Measurements from ENCODE around the gene PI4KB. TPM values are rescaled to one million over a fixed set of nuclear protein-coding genes. Genes with fewer than 3 reads are reported as not detected.

PI4KB gene
- total and polyA plus RNA-seq, 9 of the 15 experiments (the other 6 are each of a cell fraction or from before 2014, with no cell fraction given): 3.1 to 65.4 (median 45.1) TPM

- TF ChIP-seq HDAC3 (IDR thresholded peaks at IDR 0.05; ENCODE audit: borderline replicate concordance, partially characterized antibody) (no peak), SREBF2 (CRISPR knock-in tag; IDR thresholded peaks at IDR 0.05) (no peak), HDAC2 (IDR thresholded peaks at IDR 0.05) (no peak; the same call in 1 of the 2 replicates), MBD2 (IDR thresholded peaks at IDR 0.05; ENCODE audit: borderline replicate concordance, low read depth) (peak; percentile 99), HMG20A (CRISPR knock-in tag; conservative IDR thresholded peaks at IDR 0.05) (no peak), TEAD4 (IDR thresholded peaks at IDR 0.05; ENCODE audit: low read length) (no peak), TEAD4 (CRISPR knock-in tag; IDR thresholded peaks at IDR 0.05; ENCODE audit: borderline replicate concordance) (no peak), NFRKB (IDR thresholded peaks at IDR 0.05; ENCODE audit: low read depth) (peak; percentile 94), PCBP2 (IDR thresholded peaks at IDR 0.05; ENCODE audit: low read depth, low read length, poor library complexity, severe bottlenecking) (no peak), TCF3 (CRISPR knock-in tag; IDR thresholded peaks at IDR 0.05) (no peak), EP400 (IDR thresholded peaks at IDR 0.05) (peak; percentile 93), CCAR2 (IDR thresholded peaks at IDR 0.05; ENCODE audit: low read depth, low read length) (no peak), GABPA (tag; conservative IDR thresholded peaks at IDR 0.05; ENCODE audit: low read depth) (peak; percentile 93), POLR3A (IDR thresholded peaks at IDR 0.05; ENCODE audit: borderline replicate concordance, extremely low read depth, insufficient read depth, insufficient read length) (no peak), CHD4 (IDR thresholded peaks at IDR 0.05; ENCODE audit: insufficient read depth, insufficient replicate concordance, low read depth, low read length, poor library complexity, severe bottlenecking) (no peak), PML (IDR thresholded peaks at IDR 0.05; ENCODE audit: low read length) (peak; percentile 88), ZNF253 (CRISPR knock-in tag; conservative IDR thresholded peaks at IDR 0.05) (no peak)
- TF ChIP-seq, protein P1, sequence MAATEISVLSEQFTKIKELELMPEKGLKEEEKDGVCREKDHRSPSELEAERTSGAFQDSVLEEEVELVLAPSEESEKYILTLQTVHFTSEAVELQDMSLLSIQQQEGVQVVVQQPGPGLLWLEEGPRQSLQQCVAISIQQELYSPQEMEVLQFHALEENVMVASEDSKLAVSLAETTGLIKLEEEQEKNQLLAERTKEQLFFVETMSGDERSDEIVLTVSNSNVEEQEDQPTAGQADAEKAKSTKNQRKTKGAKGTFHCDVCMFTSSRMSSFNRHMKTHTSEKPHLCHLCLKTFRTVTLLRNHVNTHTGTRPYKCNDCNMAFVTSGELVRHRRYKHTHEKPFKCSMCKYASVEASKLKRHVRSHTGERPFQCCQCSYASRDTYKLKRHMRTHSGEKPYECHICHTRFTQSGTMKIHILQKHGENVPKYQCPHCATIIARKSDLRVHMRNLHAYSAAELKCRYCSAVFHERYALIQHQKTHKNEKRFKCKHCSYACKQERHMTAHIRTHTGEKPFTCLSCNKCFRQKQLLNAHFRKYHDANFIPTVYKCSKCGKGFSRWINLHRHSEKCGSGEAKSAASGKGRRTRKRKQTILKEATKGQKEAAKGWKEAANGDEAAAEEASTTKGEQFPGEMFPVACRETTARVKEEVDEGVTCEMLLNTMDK (IDR thresholded peaks at IDR 0.05; ENCODE audit: borderline replicate concordance, insufficient read depth, low read depth, low read length, poor library complexity, severe bottlenecking): peak; percentile 30
- TF ChIP-seq, protein P2, sequence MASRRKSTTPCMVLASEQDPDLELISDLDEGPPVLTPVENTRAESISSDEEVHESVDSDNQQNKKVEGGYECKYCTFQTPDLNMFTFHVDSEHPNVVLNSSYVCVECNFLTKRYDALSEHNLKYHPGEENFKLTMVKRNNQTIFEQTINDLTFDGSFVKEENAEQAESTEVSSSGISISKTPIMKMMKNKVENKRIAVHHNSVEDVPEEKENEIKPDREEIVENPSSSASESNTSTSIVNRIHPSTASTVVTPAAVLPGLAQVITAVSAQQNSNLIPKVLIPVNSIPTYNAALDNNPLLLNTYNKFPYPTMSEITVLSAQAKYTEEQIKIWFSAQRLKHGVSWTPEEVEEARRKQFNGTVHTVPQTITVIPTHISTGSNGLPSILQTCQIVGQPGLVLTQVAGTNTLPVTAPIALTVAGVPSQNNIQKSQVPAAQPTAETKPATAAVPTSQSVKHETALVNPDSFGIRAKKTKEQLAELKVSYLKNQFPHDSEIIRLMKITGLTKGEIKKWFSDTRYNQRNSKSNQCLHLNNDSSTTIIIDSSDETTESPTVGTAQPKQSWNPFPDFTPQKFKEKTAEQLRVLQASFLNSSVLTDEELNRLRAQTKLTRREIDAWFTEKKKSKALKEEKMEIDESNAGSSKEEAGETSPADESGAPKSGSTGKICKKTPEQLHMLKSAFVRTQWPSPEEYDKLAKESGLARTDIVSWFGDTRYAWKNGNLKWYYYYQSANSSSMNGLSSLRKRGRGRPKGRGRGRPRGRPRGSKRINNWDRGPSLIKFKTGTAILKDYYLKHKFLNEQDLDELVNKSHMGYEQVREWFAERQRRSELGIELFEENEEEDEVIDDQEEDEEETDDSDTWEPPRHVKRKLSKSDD (conservative IDR thresholded peaks at IDR 0.05; ENCODE audit: low read length): no peak
- TF ChIP-seq, protein P3, sequence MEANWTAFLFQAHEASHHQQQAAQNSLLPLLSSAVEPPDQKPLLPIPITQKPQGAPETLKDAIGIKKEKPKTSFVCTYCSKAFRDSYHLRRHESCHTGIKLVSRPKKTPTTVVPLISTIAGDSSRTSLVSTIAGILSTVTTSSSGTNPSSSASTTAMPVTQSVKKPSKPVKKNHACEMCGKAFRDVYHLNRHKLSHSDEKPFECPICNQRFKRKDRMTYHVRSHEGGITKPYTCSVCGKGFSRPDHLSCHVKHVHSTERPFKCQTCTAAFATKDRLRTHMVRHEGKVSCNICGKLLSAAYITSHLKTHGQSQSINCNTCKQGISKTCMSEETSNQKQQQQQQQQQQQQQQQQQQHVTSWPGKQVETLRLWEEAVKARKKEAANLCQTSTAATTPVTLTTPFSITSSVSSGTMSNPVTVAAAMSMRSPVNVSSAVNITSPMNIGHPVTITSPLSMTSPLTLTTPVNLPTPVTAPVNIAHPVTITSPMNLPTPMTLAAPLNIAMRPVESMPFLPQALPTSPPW (CRISPR knock-in tag; IDR thresholded peaks at IDR 0.05): peak; percentile 90
These were observed 72.7 kb downstream of the PI4KB start, which contains the start of gene PSMD4 (continued) for GRCh38 chr1:151254217-151255213.
